NOMO-1 treated with dmso at 0.1 percent for 144 hours (cell line): ENCODE measurements around the gene TRAFD1.
"Not testable (repeated sequence)": the region's sequence is repeated elsewhere in the genome, so short reads cannot be mapped to it uniquely, and the experiment has no call there.

Source experiments
- DNase-seq: peaks from one replicate; lab custom pipeline; 2025; ENCODE audit not compliant: unreplicated experiment; lab: John Stamatoyannopoulos, UW

The TRAFD1 gene

GRCh38 chr12:112125250-112125999 is at the start of gene TRAFD1:
Gene TRAFD1, plus strand, starts transcription at chr12:112125560. Its CDS starts 4,963 bp downstream, at chr12:112130523.
- peak; percentile 94 for DNase-seq

- DNase-seq: no peak
Observed at GRCh38 chr12:112087055-112087850, 38.1 kb upstream of the TRAFD1 start.

GRCh38 chr12:112087851-112088250 is 37.5 kb upstream of the TRAFD1 start:
- no peak for DNase-seq

GRCh38 chr12:112091563-112091962 is 33.8 kb upstream of the TRAFD1 start:
- no peak for DNase-seq

GRCh38 chr12:112096070-112096469 is 29.3 kb upstream of the TRAFD1 start:
- peak; percentile 13 for DNase-seq

GRCh38 chr12:112096667-112097066 is 28.7 kb upstream of the TRAFD1 start:
- no peak for DNase-seq

GRCh38 chr12:112097641-112098040 is 27.7 kb upstream of the TRAFD1 start:
- no peak for DNase-seq

- DNase-seq: not testable (repeated sequence)
Observed at GRCh38 chr12:112100500-112100899, 24.9 kb upstream of the TRAFD1 start.

- no peak for DNase-seq
Observed at GRCh38 chr12:112102127-112102526, 23.2 kb upstream of the TRAFD1 start.

- not testable (repeated sequence) for DNase-seq
Observed at GRCh38 chr12:112102746-112103145, 22.6 kb upstream of the TRAFD1 start.

GRCh38 chr12:112103758-112104503 is 21.4 kb upstream of the TRAFD1 start:
- no peak for DNase-seq

GRCh38 chr12:112105891-112106290 is 19.5 kb upstream of the TRAFD1 start:
- no peak for DNase-seq

- peak; percentile 62 for DNase-seq
Observed at GRCh38 chr12:112107306-112108201, 17.8 kb upstream of the TRAFD1 start.

GRCh38 chr12:112108202-112109079 is 16.9 kb upstream of the TRAFD1 start, which contains the start of gene NAA25:
Gene NAA25, minus strand, starts transcription at chr12:112108783. Its CDS starts 10 bp downstream, at chr12:112108773.
- DNase-seq: peak; percentile 60

- not testable (repeated sequence) for DNase-seq
Observed at GRCh38 chr12:112110787-112111662, 14.3 kb upstream of the TRAFD1 start.

- no peak for DNase-seq
Observed at GRCh38 chr12:112111931-112112330, 13.4 kb upstream of the TRAFD1 start.

- DNase-seq: no peak
Observed at GRCh38 chr12:112112409-112113133, 12.8 kb upstream of the TRAFD1 start.
